ENCODE measurements around the gene TTBK1. TPM values are rescaled to one million over a fixed set of nuclear protein-coding genes. Genes with fewer than 3 reads are reported as not detected.

The TTBK1 gene
- 1 to 10 TPM in 2 of 6 experiments, under 1 TPM in 4; 0.83 to 1.6 (median 0.87) TPM for total RNA-seq
- long read RNA-seq, partial matches to known transcripts, result 0 of 1 reads
- long read RNA-seq, other reads (novel, unspliced or antisense), result 1 of 1 reads

- no peaks in the 10 kb centered on the region for H3K36me3 ChIP-seq
- DNase-seq (no peak), ATAC-seq (no peak)
- H3K27ac ChIP-seq, result no peak within 1 kb of the TSS
- intact Hi-C loops (cut with DNase I), result no loop called here
- 21% methylated on average over 12 of the region's 47 CpGs for WGBS (ENCODE audit: insufficient coverage, low coverage, low lambda C conversion rate, missing lambda C conversion rate)
- H3K27me3 ChIP-seq, result no peaks in the 10 kb centered on the region
- H3K9me3 ChIP-seq, result no peaks in the 10 kb centered on the region
- no peak within 1 kb of the TSS for H3K4me3 ChIP-seq
- TF ChIP-seq CTCF (IDR thresholded peaks at IDR 0.05), result no peak
- no peak for TF ChIP-seq POLR2A (IDR thresholded peaks at IDR 0.05)
- peaks cover 0 to 9% (median 0%) of the 10 kb centered on the region in 4 donors for H3K4me1 ChIP-seq
Measured at GRCh38 chr6:43242908-43243663, at the start of gene TTBK1. Gene TTBK1, plus strand, starts transcription at chr6:43243481. Its CDS starts 3,180 bp downstream, at chr6:43246661.

- 73% methylated on average over 1 of the region's 5 CpGs for WGBS (ENCODE audit: insufficient coverage, low coverage, low lambda C conversion rate, missing lambda C conversion rate)
- TF ChIP-seq CTCF (IDR thresholded peaks at IDR 0.05) (no peak), POLR2A (IDR thresholded peaks at IDR 0.05) (no peak)
- H3K36me3 ChIP-seq, result peaks cover 0 to 27% (median 5%) of the 10 kb centered on the region in 4 donors
- no peaks in the 10 kb centered on the region for H3K4me1 ChIP-seq
- no peak for ATAC-seq
- H3K9me3 ChIP-seq, result no peaks in the 10 kb centered on the region
- intact Hi-C loops (cut with DNase I), result no loop called here
- no peak overlapping the region for H3K4me3 ChIP-seq
- no peaks in the 10 kb centered on the region for H3K27me3 ChIP-seq
- H3K27ac ChIP-seq, result no peak overlapping the region
- peak in 1 of 3 donors; percentile 4 for DNase-seq
Measured at GRCh38 chr6:43193929-43194328, 49.4 kb upstream of the TTBK1 start.

GRCh38 chr6:43196337-43196736, 46.9 kb upstream of the TTBK1 start:
- H3K9me3 ChIP-seq, result no peaks in the 10 kb centered on the region
- ATAC-seq, result no peak
- H3K27ac ChIP-seq, result no peak overlapping the region
- TF ChIP-seq CTCF (IDR thresholded peaks at IDR 0.05), result no peak
- TF ChIP-seq POLR2A (IDR thresholded peaks at IDR 0.05), result no peak
- H3K36me3 ChIP-seq, result peaks cover 0 to 37% (median 7%) of the 10 kb centered on the region in 4 donors
- intact Hi-C loops (cut with DNase I), result no loop called here
- H3K4me3 ChIP-seq, result no peak overlapping the region
- no peaks in the 10 kb centered on the region for H3K4me1 ChIP-seq
- no peak for DNase-seq
- no peaks in the 10 kb centered on the region for H3K27me3 ChIP-seq
- 63% methylated on average over 2 of the region's 5 CpGs for WGBS (ENCODE audit: insufficient coverage, low coverage, low lambda C conversion rate, missing lambda C conversion rate)

- intact Hi-C loops (cut with DNase I), result no loop called here
- H3K36me3 ChIP-seq, result peaks cover 0 to 33% (median 7%) of the 10 kb centered on the region in 4 donors
- H3K9me3 ChIP-seq, result no peaks in the 10 kb centered on the region
- no peak overlapping the region for H3K27ac ChIP-seq
- H3K27me3 ChIP-seq, result no peaks in the 10 kb centered on the region
- 93% methylated on average over 2 of the region's 6 CpGs for WGBS (ENCODE audit: insufficient coverage, low coverage, low lambda C conversion rate, missing lambda C conversion rate)
- no peaks in the 10 kb centered on the region for H3K4me1 ChIP-seq
- no peak overlapping the region for H3K4me3 ChIP-seq
- TF ChIP-seq POLR2A (IDR thresholded peaks at IDR 0.05), result no peak
- no peak for TF ChIP-seq CTCF (IDR thresholded peaks at IDR 0.05)
- DNase-seq, result no peak
- no peak for ATAC-seq
Measured at GRCh38 chr6:43199912-43200311, 43.4 kb upstream of the TTBK1 start.
